ENCODE results near the gene ITGA2B. TPM values are rescaled to one million over a fixed set of nuclear protein-coding genes. Genes with fewer than 3 reads are reported as not detected.
"Not testable (repeated sequence)": the region's sequence is repeated elsewhere in the genome, so short reads cannot be mapped to it uniquely, and the experiment has no call there.

Gene ITGA2B
- total and polyA plus RNA-seq, 9 donors = 1.7 to 4.1 (median 2.7) TPM

GRCh38 chr17:44409309-44410028 lies 20.0 kb upstream of the ITGA2B start:
- no peak overlapping the region for H3K4me3 ChIP-seq (ENCODE audit: low read length)
- H3K9me3 ChIP-seq (replicated peaks; ENCODE audit: control insufficient read depth, low read depth, low read length) = no peaks in the 10 kb centered on the region
- H3K27ac ChIP-seq (ENCODE audit: low read length) = no peak overlapping the region
- peaks cover 14% of the 10 kb centered on the region for H3K36me3 ChIP-seq (ENCODE audit: control insufficient read depth, insufficient read depth, low read length)
- H3K4me1 ChIP-seq (ENCODE audit: control insufficient read depth, insufficient read depth, low read length) = no peaks in the 10 kb centered on the region
- H3K27me3 ChIP-seq (ENCODE audit: control insufficient read depth, insufficient read depth, low read length) = no peaks in the 10 kb centered on the region
- DNase-seq = no peak
- WGBS (ENCODE audit: insufficient coverage) = 92% methylated on average over 2 of the region's 7 CpGs

- WGBS (ENCODE audit: insufficient coverage) = 92% methylated on average over 1 of the region's 4 CpGs
- DNase-seq = no peak
- peaks cover 15% of the 10 kb centered on the region for H3K36me3 ChIP-seq (ENCODE audit: control insufficient read depth, insufficient read depth, low read length)
- H3K4me1 ChIP-seq (ENCODE audit: control insufficient read depth, insufficient read depth, low read length) = no peaks in the 10 kb centered on the region
- H3K27ac ChIP-seq (ENCODE audit: low read length) = no peak overlapping the region
- no peaks in the 10 kb centered on the region for H3K27me3 ChIP-seq (ENCODE audit: control insufficient read depth, insufficient read depth, low read length)
- no peak overlapping the region for H3K4me3 ChIP-seq (ENCODE audit: low read length)
- no peaks in the 10 kb centered on the region for H3K9me3 ChIP-seq (replicated peaks; ENCODE audit: control insufficient read depth, low read depth, low read length)
Measured at GRCh38 chr17:44408786-44409185, 19.3 kb upstream of the ITGA2B start.

- no peak overlapping the region for H3K4me3 ChIP-seq (ENCODE audit: low read length)
- no peaks in the 10 kb centered on the region for H3K27me3 ChIP-seq (ENCODE audit: control insufficient read depth, insufficient read depth, low read length)
- no peaks in the 10 kb centered on the region for H3K4me1 ChIP-seq (ENCODE audit: control insufficient read depth, insufficient read depth, low read length)
- no peak for DNase-seq
- 100% methylated on average over 1 of the region's 5 CpGs for WGBS (ENCODE audit: insufficient coverage)
- no peaks in the 10 kb centered on the region for H3K9me3 ChIP-seq (replicated peaks; ENCODE audit: control insufficient read depth, low read depth, low read length)
- peaks cover 48% of the 10 kb centered on the region for H3K36me3 ChIP-seq (ENCODE audit: control insufficient read depth, insufficient read depth, low read length)
- H3K27ac ChIP-seq (ENCODE audit: low read length) = no peak overlapping the region
Measured at GRCh38 chr17:44402564-44403172, 13.2 kb upstream of the ITGA2B start.

GRCh38 chr17:44400226-44400847 lies 10.9 kb upstream of the ITGA2B start:
- H3K27me3 ChIP-seq (ENCODE audit: control insufficient read depth, insufficient read depth, low read length) = no peaks in the 10 kb centered on the region
- H3K4me1 ChIP-seq (ENCODE audit: control insufficient read depth, insufficient read depth, low read length) = no peaks in the 10 kb centered on the region
- no peak overlapping the region for H3K27ac ChIP-seq (ENCODE audit: low read length)
- H3K9me3 ChIP-seq (replicated peaks; ENCODE audit: control insufficient read depth, low read depth, low read length) = no peaks in the 10 kb centered on the region
- H3K36me3 ChIP-seq (ENCODE audit: control insufficient read depth, insufficient read depth, low read length) = peaks cover 60% of the 10 kb centered on the region
- H3K4me3 ChIP-seq (ENCODE audit: low read length) = no peak overlapping the region
- 100% methylated on average over 2 of the region's 3 CpGs for WGBS (ENCODE audit: insufficient coverage)
- no peak for DNase-seq

GRCh38 chr17:44398692-44399691 lies 9.5 kb upstream of the ITGA2B start:
- Histone ChIP-seq H3K4me1 (ENCODE audit: control insufficient read depth, insufficient read depth, low read length) (no peaks in the 10 kb centered on the region), H3K4me3 (ENCODE audit: low read length) (no peak overlapping the region), H3K36me3 (ENCODE audit: control insufficient read depth, insufficient read depth, low read length) (peaks cover 57% of the 10 kb centered on the region), H3K9me3 (replicated peaks; ENCODE audit: control insufficient read depth, low read depth, low read length) (no peaks in the 10 kb centered on the region), H3K27ac (ENCODE audit: low read length) (no peak overlapping the region), H3K27me3 (ENCODE audit: control insufficient read depth, insufficient read depth, low read length) (no peaks in the 10 kb centered on the region)
- WGBS (ENCODE audit: insufficient coverage) = 94% methylated on average over 30 of the region's 41 CpGs
- DNase-seq = no peak

- no peaks in the 10 kb centered on the region for H3K9me3 ChIP-seq (replicated peaks; ENCODE audit: control insufficient read depth, low read depth, low read length)
- DNase-seq = no peak
- no peaks in the 10 kb centered on the region for H3K4me1 ChIP-seq (ENCODE audit: control insufficient read depth, insufficient read depth, low read length)
- no peak overlapping the region for H3K27ac ChIP-seq (ENCODE audit: low read length)
- no peaks in the 10 kb centered on the region for H3K27me3 ChIP-seq (ENCODE audit: control insufficient read depth, insufficient read depth, low read length)
- peaks cover 55% of the 10 kb centered on the region for H3K36me3 ChIP-seq (ENCODE audit: control insufficient read depth, insufficient read depth, low read length)
- 95% methylated on average over 7 of the region's 8 CpGs for whole genome bisulfite sequencing (ENCODE audit: insufficient coverage)
- no peak overlapping the region for H3K4me3 ChIP-seq (ENCODE audit: low read length)
Measured at GRCh38 chr17:44397479-44398440, 8.3 kb upstream of the ITGA2B start.

- Histone ChIP-seq H3K9me3 (replicated peaks; ENCODE audit: control insufficient read depth, low read depth, low read length) (no peaks in the 10 kb centered on the region), H3K27me3 (ENCODE audit: control insufficient read depth, insufficient read depth, low read length) (no peaks in the 10 kb centered on the region), H3K4me1 (ENCODE audit: control insufficient read depth, insufficient read depth, low read length) (no peaks in the 10 kb centered on the region), H3K27ac (ENCODE audit: low read length) (no peak overlapping the region), H3K36me3 (ENCODE audit: control insufficient read depth, insufficient read depth, low read length) (peaks cover 53% of the 10 kb centered on the region), H3K4me3 (ENCODE audit: low read length) (no peak overlapping the region)
- no CpG with 5 or more reads among the region's 5 CpGs for WGBS (ENCODE audit: insufficient coverage)
- no peak for DNase-seq
Measured at GRCh38 chr17:44396946-44397345, 7.5 kb upstream of the ITGA2B start.

GRCh38 chr17:44394833-44395232 lies 5.4 kb upstream of the ITGA2B start:
- WGBS (ENCODE audit: insufficient coverage) = 100% methylated on average over 1 of the region's 2 CpGs

GRCh38 chr17:44394112-44394511 lies 4.7 kb upstream of the ITGA2B start:
- H3K4me3 ChIP-seq (ENCODE audit: low read length); H3K9me3 ChIP-seq (replicated peaks; ENCODE audit: control insufficient read depth, low read depth, low read length); H3K27me3 ChIP-seq (ENCODE audit: control insufficient read depth, insufficient read depth, low read length); H3K4me1 ChIP-seq (ENCODE audit: control insufficient read depth, insufficient read depth, low read length); H3K27ac ChIP-seq (ENCODE audit: low read length); DNase-seq: not testable (repeated sequence)
- H3K36me3 ChIP-seq (ENCODE audit: control insufficient read depth, insufficient read depth, low read length) = peaks cover 31% of the 10 kb centered on the region
- no CpG with 5 or more reads among the region's 9 CpGs for WGBS (ENCODE audit: insufficient coverage)

More at GRCh38 chr17:44394833-44395232, 5.4 kb upstream of the ITGA2B start:
- DNase-seq = no peak
- H3K4me3 ChIP-seq (ENCODE audit: low read length) = no peak overlapping the region
- H3K36me3 ChIP-seq (ENCODE audit: control insufficient read depth, insufficient read depth, low read length) = peaks cover 38% of the 10 kb centered on the region
- no peak overlapping the region for H3K27ac ChIP-seq (ENCODE audit: low read length)
- H3K27me3 ChIP-seq (ENCODE audit: control insufficient read depth, insufficient read depth, low read length) = no peaks in the 10 kb centered on the region
- H3K9me3 ChIP-seq (replicated peaks; ENCODE audit: control insufficient read depth, low read depth, low read length) = no peaks in the 10 kb centered on the region
- H3K4me1 ChIP-seq (ENCODE audit: control insufficient read depth, insufficient read depth, low read length) = no peaks in the 10 kb centered on the region

All from muscle of leg (tissue), 11 donors.